GM12801 (cell line): Measurements from ENCODE around the gene VGLL4.

Experiments
- TF ChIP-seq, protein P1 (sequence below): IDR thresholded peaks from one replicate; pipeline ENCODE4 v1.5.1; 2011; ENCODE audit warnings: control low read depth; ENCODE audit not compliant: insufficient read length; ENCODE audit errors: extremely low read depth

The VGLL4 gene

DNA sequence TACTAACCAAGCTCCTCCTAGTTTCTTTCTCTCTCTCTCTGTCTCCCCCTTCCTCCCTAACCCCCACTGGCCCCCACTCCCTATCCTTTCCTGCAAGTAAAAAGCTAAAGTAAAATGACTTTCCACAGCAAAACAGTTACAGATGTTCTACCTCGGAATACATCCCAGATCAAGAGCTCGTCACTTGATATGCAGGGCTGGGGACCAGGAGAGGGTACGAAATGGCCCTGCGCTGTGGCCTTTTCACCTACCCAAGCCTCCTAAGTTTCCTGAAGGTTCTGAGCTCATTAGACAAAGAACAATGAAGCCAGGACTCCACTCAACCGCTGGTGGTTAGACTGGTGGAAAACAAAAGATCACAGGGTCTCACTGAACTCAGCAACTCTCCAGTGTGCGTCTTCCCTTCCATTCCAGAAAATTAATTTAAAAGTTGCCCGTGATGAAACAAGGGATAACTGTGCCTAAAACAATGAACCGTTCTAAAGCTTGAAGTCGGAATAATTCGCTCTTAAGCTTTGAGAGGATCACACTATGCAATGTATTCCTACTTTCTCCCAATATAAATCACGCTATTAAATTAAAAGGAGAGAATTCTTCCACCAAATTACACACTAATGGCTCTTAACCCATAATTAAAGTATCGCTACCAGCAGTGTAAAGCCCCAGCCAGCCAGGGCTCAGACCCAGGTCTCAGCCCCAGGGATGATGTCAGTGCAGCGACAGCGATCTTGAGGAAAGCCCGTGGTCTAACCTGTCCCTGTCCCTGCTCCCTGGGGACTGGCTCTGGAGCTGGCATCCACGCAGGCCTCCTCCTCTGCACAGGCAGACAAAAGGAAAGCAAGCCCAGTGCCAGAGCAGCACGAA lies 5.0 kb downstream of the VGLL4 start:
- TF ChIP-seq, protein P1, sequence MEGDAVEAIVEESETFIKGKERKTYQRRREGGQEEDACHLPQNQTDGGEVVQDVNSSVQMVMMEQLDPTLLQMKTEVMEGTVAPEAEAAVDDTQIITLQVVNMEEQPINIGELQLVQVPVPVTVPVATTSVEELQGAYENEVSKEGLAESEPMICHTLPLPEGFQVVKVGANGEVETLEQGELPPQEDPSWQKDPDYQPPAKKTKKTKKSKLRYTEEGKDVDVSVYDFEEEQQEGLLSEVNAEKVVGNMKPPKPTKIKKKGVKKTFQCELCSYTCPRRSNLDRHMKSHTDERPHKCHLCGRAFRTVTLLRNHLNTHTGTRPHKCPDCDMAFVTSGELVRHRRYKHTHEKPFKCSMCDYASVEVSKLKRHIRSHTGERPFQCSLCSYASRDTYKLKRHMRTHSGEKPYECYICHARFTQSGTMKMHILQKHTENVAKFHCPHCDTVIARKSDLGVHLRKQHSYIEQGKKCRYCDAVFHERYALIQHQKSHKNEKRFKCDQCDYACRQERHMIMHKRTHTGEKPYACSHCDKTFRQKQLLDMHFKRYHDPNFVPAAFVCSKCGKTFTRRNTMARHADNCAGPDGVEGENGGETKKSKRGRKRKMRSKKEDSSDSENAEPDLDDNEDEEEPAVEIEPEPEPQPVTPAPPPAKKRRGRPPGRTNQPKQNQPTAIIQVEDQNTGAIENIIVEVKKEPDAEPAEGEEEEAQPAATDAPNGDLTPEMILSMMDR: no peak

- TF ChIP-seq, protein P1: no peak
Observed at GRCh38 chr3:11637901-11638458, 5.7 kb downstream of the VGLL4 start.

DNA sequence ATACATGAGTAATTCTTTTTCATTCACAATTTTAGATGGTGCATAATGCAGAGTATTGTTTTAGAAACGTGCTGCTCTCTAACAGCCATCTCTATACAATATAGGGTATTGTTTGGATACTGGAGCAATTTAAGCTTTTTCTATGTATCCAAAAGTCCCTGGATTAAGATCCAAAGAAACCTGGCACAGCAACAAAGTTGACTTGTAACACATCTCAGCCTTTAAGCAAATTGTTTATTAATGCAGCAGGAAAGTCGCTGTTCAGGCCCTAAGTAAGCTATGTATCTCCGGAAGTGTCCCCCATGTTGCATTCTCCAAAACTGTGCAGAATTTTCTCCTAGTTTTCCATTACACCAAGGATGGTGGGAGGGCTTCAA lies 7.3 kb downstream of the VGLL4 start:
- TF ChIP-seq, protein P1: no peak

DNA sequence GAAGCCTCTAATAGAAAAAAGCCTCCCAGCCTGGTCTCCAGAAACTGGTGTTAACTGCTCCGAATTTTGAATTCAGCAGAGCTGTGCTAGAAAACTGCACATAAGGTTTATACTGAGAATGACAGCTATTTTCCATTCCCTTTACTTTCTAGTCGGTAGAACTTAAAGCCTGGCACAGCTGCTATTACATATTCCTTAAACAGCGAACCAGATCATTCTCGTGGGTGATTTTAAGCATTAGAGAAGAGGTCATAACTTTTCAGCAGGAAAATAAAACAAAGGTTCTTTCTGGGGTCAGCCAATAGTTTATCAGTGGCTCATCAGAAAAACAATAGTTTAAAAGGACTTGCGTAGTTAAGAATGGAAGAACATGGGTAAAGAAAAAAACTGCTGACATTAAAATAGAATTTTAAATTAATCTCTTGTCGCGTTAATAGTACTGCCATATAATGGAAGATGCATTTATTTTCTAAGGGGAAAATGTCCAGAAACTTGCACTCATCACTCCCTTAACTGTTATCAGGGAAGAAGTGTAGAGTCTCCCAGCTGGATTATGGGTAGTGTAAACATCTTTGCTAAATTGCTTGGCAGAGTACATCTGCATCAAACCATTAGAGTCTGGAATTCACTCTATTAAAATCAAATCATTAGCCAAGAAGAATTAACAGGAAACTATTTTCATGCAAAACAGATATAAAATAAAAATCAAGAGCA lies 7.9 kb downstream of the VGLL4 start:
- TF ChIP-seq, protein P1: no peak

GRCh38 chr3:11634974-11635612 lies 8.6 kb downstream of the VGLL4 start:
- TF ChIP-seq, protein P1: no peak

DNA sequence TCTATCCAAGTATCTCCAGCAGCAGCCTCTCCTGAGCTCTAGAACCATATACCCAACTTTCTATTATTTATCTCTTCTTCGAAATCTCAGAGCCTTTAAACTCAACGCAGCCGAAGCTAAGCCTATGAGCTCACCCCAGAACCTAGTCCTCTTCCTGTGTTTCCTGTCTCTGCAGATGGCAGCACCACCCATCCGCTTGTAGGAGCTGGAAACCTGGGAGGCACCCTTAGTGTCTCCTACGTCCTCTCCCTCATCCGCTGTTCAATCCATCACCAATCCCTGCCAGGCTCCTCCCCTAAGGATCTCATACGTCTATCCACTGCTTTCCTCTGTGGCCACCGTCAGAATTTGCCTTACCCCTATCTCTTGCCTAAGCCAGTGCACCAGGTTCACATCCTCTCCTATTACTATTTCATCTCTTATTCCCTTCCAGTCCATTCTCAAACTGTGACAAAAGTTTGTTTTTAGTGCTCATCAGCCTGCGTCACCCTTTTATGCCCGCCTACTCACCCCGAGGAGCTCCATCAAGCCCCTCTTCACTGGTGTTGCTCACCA lies 9.6 kb downstream of the VGLL4 start:
- TF ChIP-seq, protein P1: no peak

GRCh38 chr3:11632966-11633365 lies 10.7 kb downstream of the VGLL4 start:
- TF ChIP-seq, protein P1: no peak
